ENCODE measurements around the gene SHCBP1. TPM values are rescaled to one million over a fixed set of nuclear protein-coding genes. Genes with fewer than 3 reads are reported as not detected.

SHCBP1 gene
- total and polyA plus RNA-seq, 2 of the 13 experiments (the other 11 are each of a cell fraction or from before 2014, with no cell fraction given): 15.7 to 33.0 TPM

GRCh38 chr16:46621006-46621933 is at the start of gene SHCBP1 (continued):
- TF ChIP-seq ZHX1 (CRISPR knock-in tag; IDR thresholded peaks at IDR 0.05; ENCODE audit: low read depth) (0 out of 2 replicates have a peak, but pooled peaks have one; percentile 68), ZNF337 (CRISPR knock-in tag; IDR thresholded peaks at IDR 0.05; ENCODE audit: borderline replicate concordance, low read depth) (no peak), ASH2L (IDR thresholded peaks at IDR 0.05; ENCODE audit: insufficient read length, low read depth, low read length) (peak; percentile 57), TCF7L2 (IDR thresholded peaks at IDR 0.05; ENCODE audit: low read depth, low read length) (no peak), PHF8 (CRISPR knock-in tag; IDR thresholded peaks at IDR 0.05) (peak; percentile 95), ZBTB38 (CRISPR knock-in tag; IDR thresholded peaks at IDR 0.05) (no peak), ZMYM3 (CRISPR knock-in tag; IDR thresholded peaks at IDR 0.05) (no peak; the same call in none of the 2 replicates), ZBTB1 (CRISPR knock-in tag; IDR thresholded peaks at IDR 0.05; ENCODE audit: borderline replicate concordance) (no peak), ZNF543 (CRISPR knock-in tag; IDR thresholded peaks at IDR 0.05) (peak; percentile 74), ZNF331 (CRISPR knock-in tag; IDR thresholded peaks at IDR 0.05) (peak; percentile 33; the same call in 1 of the 2 replicates), ZNF788 (CRISPR knock-in tag; IDR thresholded peaks at IDR 0.05; ENCODE audit: borderline replicate concordance) (peak; percentile 78; the same call in 1 of the 2 replicates), ATRX (CRISPR knock-in tag; IDR thresholded peaks at IDR 0.05; ENCODE audit: borderline replicate concordance) (no peak), ZFP36L2 (CRISPR knock-in tag; IDR thresholded peaks at IDR 0.05) (no peak), SP1 (IDR thresholded peaks at IDR 0.05) (no peak), SP1 (CRISPR knock-in tag; IDR thresholded peaks at IDR 0.05) (0 out of 2 replicates have a peak, but pooled peaks have one; percentile 61), HNF4A (CRISPR knock-in tag; IDR thresholded peaks at IDR 0.05) (no peak), NAIF1 (CRISPR knock-in tag; IDR thresholded peaks at IDR 0.05; ENCODE audit: borderline replicate concordance) (no peak), SCMH1 (CRISPR knock-in tag; IDR thresholded peaks at IDR 0.05; ENCODE audit: borderline replicate concordance) (no peak), ZNF782 (CRISPR knock-in tag; IDR thresholded peaks at IDR 0.05; ENCODE audit: borderline replicate concordance) (no peak), TOPORS (CRISPR knock-in tag; IDR thresholded peaks at IDR 0.05) (peak; percentile 87; the same call in 1 of the 2 replicates), ZNF253 (CRISPR knock-in tag; IDR thresholded peaks at IDR 0.05; ENCODE audit: borderline replicate concordance) (peak; percentile 80; the same call in 1 of the 2 replicates), ZNF615 (CRISPR knock-in tag; IDR thresholded peaks at IDR 0.05; ENCODE audit: borderline replicate concordance) (no peak), ZNF746 (CRISPR knock-in tag; IDR thresholded peaks at IDR 0.05) (peak; percentile 58; the same call in 1 of the 2 replicates), ZNF235 (CRISPR knock-in tag; IDR thresholded peaks at IDR 0.05; ENCODE audit: borderline replicate concordance) (no peak), SETDB1 (CRISPR knock-in tag; IDR thresholded peaks at IDR 0.05; ENCODE audit: borderline replicate concordance) (no peak), EHMT2 (IDR thresholded peaks at IDR 0.05; ENCODE audit: borderline replicate concordance, low read depth, low read length) (no peak), MBNL3 (CRISPR knock-in tag; conservative IDR thresholded peaks at IDR 0.05) (no peak), ZNF234 (CRISPR knock-in tag; conservative IDR thresholded peaks at IDR 0.05) (no peak), NFE2L1 (CRISPR knock-in tag; IDR thresholded peaks at IDR 0.05; ENCODE audit: borderline replicate concordance) (0 out of 2 replicates have a peak, but pooled peaks have one; percentile 45)

Measured in HepG2 (cell line).